ENCODE results near the gene TSPAN8.
"Not testable (repeated sequence)": the region's sequence is repeated elsewhere in the genome, so short reads cannot be mapped to it uniquely, and the experiment has no call there.

Gene TSPAN8

DNA sequence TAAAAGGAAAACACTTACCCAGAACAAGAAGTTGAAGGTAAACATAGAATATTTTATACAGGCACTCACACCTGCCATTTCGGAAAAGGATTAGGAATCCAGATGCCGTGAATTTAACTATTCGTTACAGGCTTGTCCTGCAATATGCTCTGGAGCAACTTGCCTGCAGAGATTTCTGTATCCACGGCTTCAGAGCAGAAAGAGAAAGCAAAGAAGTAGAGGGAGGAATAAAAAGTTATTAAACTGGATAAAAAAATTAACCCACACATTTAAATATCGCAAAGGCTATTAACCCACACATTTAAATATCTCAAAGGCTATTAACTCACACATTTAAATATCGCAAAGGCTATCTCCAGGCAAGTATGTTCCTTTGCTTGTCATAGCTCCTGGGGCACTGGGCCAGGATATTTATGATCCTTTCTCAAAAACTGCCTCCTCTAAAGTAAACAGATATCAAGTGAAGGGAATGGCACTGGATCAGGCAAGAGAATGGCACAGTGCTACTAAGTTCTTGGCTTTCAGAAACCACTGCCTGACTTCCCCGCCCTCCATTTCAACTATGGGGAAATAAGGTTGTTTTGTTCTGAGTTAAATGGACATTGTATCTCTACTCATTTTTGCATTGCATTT, at the start of gene TSPAN8:
Gene TSPAN8 (minus strand): TSS at position 399 of the 633 bp plus-strand sequence. CDS start 321 bp downstream, at position 78.
- in situ Hi-C loops (cut with HindIII; ENCODE audit: low sequenced_read_pairs): no loop called here

- in situ Hi-C loops (cut with HindIII; ENCODE audit: low sequenced_read_pairs): no loop called here
Observed at GRCh38 chr12:71201136-71201679, 43.4 kb upstream of the TSPAN8 start.

DNA sequence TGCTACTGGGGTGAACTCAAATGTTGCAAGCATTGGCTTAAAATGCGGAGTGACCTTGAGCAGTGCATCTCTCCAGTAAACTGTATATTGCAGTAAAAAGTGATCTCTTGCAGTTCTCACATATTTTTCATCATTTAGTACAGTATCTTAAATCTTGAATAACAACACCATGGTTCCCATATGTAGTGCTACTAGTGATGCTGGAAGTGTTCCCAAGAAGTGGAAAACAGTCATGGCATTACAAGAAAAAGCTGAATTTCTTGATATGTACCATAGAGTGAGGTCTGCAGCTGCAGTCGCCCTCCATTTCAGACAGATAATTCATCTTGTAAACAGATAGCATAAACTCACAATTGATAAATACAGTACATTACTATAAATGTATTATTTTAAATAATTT, 42.9 kb upstream of the TSPAN8 start:
- in situ Hi-C loops (cut with HindIII; ENCODE audit: low sequenced_read_pairs): no loop called here

DNA sequence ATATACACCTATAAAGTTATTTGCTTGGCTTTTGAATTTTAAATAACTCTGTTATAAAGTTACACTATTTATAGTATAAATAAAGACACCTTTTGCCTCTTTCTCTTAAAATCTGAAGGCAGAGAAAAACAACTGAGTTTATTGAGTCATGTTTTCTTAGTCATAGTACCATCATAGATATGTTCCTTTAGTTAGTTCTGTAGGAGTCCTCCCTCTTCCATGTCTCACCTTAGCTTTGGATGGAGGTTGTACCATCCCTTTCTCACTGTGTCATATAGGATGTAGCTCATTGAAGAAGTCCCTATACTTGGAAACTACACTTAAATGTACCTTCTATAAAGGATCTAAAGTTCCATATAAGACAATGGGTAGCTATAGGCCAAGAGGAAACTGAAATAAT, 39.7 kb upstream of the TSPAN8 start:
- in situ Hi-C loops (cut with HindIII; ENCODE audit: low sequenced_read_pairs): no loop called here

DNA sequence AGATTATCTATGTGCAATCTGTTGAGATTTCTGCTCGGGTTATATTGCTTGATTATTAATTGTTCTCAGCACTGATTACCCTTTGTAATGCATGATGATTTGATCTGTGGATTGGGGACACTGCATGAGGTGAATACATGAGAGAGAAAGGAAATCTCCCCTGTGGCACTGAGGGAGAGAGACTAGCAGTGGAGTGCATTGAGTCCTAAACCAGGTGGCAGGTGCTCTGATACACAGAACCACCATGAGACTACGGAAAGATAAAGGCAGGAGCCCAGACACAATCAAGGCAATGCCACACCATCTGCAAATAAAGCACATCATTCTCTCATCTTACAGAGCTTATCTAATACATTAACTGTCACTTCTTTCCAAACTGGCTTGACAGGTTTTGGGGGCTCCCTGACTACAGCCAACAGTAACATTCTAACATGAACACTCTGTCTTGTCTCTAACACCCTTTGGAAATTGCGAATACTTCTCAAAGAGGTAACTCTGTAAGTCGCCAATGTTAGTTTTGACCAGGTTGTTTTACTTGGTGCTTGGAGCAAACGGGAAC, 37.6 kb upstream of the TSPAN8 start:
- in situ Hi-C loops (cut with HindIII; ENCODE audit: low sequenced_read_pairs): no loop called here

DNA sequence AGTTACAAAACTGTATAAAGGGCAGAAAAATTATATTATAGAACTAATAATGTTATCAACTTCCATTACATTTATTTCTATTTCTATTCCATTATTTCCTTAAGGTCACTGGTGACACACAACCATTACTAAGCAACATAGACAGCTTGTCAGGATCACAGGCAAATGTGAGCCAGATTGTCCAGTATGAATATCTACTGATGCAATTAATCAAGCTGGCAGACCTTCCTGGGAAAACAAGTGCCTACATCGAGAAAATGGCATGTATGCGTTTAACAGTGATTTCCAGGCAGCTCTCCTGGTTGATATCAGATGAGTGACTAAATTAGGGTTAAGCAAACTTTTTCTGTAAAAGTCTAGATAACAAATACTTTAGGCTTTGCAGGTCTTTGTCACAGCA, 36.9 kb upstream of the TSPAN8 start:
- in situ Hi-C loops (cut with HindIII; ENCODE audit: low sequenced_read_pairs): no loop called here

DNA sequence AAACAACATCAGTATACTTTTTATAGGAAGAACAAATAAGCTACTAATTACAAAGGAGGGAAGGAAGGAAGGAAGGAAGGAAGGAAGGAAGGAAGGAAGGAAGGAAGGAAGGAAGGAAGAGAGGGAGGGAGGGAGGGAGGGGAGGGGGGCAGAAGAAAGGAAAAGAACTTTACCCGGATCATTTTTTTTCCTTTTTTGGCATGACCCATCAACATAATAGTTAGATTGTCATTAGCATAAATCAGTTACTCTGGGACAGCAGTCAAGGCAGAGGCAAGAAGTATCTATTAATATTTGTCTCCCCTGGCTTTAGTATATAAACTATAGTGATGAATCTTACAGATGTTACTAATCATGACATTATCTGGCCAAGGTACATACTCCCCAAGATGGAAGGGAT, 35.2 kb upstream of the TSPAN8 start:
- in situ Hi-C loops (cut with HindIII; ENCODE audit: low sequenced_read_pairs): no loop called here

DNA sequence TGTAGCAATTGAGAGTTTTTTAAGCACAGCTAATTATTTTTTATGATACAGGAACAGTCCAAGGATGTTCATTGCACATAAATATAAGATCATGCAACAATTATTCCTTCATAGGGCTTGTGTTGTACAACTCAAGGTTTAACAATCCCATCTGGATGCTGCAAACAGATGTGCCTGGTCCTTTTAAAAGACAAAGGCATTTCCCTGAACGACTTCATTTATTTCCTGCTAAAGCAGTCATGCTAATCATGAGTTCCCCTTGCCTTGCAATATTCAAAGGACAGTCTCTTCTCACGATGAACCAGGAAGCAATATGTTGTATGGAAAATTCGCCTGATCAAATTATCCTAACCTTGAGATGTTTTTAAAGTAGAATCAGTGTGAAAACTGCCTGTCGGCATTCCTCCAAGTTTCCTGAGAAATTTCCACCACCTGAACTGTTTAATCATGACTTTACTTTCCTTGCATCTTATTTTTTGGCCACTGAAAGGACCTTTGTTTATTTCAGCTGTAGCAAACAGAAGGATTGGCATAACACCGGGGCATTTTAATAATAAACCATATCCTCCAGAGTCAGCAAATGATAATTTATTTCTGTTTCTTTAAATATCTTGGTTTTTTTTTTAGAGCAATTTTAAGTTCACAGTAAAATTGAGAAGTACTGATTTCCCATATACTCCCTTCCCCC, 33.9 kb upstream of the TSPAN8 start:
- in situ Hi-C loops (cut with HindIII; ENCODE audit: low sequenced_read_pairs): no loop called here

GRCh38 chr12:71190822-71191221, 33.0 kb upstream of the TSPAN8 start:
- in situ Hi-C loops (cut with HindIII; ENCODE audit: low sequenced_read_pairs): no loop called here

- in situ Hi-C loops (cut with HindIII; ENCODE audit: low sequenced_read_pairs): no loop called here
Observed at GRCh38 chr12:71187379-71187778, 29.6 kb upstream of the TSPAN8 start.

GRCh38 chr12:71186571-71187288, 28.9 kb upstream of the TSPAN8 start:
- in situ Hi-C loops (cut with HindIII; ENCODE audit: low sequenced_read_pairs): no loop called here

DNA sequence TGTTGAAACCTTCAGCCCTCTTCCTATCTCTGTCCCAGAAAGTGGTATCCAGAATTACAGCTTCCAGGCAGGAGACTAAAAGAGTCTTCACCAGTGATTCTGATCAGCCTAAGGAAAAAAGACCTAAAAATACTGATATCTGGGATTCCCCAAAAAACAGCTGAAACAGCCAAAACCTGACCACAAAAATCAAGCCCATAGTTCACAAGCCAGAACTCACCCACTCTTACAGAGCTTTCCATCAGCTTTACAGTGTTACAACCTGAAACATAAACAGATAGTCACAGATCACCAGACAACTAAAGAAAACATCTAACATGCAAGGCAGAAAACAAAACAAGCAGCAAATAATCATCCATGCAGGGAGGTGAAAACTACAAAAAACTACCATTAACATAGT, 26.0 kb upstream of the TSPAN8 start:
- in situ Hi-C loops (cut with HindIII; ENCODE audit: low sequenced_read_pairs): no loop called here

DNA sequence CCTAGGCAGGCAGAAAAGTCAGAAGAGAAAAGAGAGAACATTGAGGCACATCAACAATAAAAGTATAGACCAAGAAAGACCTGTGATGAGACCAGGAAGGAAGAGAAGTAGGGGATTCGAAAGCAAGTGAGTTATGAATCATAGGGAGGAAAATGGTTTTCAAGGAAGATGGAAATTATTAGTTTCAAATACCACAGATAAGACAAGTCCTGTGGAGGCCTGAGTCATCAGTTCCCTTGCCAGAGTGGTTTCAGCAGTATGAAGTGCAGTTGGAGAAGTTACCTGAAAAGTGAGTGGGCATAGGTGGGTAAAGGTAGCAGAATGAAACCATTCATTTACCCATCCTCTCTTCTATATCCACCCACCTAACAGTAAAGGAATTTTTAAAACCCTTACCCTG, 25.2 kb upstream of the TSPAN8 start:
- in situ Hi-C loops (cut with HindIII; ENCODE audit: low sequenced_read_pairs): no loop called here

DNA sequence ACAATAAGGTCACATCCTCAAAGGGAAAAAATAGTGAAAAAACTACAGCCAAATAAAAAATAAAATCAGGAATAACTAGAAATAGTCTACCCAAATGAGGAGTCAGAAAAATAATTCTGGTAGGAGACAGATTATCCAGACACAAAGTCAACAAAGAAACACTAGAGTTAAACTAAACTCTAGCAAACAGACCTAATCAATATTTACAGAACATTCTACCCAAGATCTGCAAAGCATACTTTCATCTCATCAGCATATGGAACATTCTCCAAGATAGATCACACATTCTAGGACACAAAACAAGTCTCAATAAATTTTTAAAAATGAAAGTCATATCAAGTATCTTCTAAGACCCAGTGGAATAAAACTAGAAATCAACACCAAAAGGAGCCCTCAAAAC, 20.4 kb upstream of the TSPAN8 start:
- in situ Hi-C loops (cut with HindIII; ENCODE audit: low sequenced_read_pairs): no loop called here

DNA sequence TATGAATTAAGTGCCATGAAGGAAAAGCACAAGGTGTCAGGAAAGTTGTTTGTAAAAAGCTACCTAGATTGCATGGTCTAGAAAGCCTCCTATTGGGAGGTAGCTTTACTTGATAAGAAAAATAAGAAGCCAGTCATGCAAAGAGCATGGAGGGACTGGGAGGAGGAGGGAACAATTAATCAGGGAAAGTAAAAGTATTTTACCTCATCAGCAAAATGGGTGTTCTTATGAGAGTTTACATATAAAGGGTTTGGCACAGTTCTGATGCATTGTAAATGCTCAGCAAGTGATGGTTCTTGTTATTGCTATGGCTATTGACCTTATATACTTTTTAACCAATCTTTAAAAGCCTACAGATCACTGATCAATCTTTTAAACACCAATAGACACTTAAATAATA, 17.0 kb upstream of the TSPAN8 start:
- in situ Hi-C loops (cut with HindIII; ENCODE audit: low sequenced_read_pairs): no loop called here

- in situ Hi-C loops (cut with HindIII; ENCODE audit: low sequenced_read_pairs): no loop called here
Observed at GRCh38 chr12:71174146-71174545, 16.3 kb upstream of the TSPAN8 start.

GRCh38 chr12:71170456-71170855, 12.7 kb upstream of the TSPAN8 start:
- in situ Hi-C loops (cut with HindIII; ENCODE audit: low sequenced_read_pairs): no loop called here

DNA sequence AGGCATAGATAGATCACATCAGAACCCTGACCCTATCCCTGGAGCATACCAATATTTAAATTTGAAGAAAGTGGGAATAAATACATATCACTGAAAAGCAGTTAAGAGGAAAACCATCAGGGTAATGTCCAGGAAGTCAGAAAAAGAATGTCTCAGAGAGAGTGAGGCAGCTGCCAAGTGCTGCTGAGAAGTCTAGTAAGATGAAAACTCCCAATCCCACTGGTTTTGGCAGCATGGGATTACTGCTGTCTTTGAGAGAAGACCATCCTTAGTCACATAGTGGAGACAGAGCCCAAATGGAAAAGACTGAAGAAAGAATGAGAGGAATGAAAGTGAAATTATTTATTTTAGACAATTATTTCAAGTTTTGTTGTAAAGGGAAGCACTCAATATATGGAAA, 11.5 kb upstream of the TSPAN8 start:
- in situ Hi-C loops (cut with HindIII; ENCODE audit: low sequenced_read_pairs): no loop called here

DNA sequence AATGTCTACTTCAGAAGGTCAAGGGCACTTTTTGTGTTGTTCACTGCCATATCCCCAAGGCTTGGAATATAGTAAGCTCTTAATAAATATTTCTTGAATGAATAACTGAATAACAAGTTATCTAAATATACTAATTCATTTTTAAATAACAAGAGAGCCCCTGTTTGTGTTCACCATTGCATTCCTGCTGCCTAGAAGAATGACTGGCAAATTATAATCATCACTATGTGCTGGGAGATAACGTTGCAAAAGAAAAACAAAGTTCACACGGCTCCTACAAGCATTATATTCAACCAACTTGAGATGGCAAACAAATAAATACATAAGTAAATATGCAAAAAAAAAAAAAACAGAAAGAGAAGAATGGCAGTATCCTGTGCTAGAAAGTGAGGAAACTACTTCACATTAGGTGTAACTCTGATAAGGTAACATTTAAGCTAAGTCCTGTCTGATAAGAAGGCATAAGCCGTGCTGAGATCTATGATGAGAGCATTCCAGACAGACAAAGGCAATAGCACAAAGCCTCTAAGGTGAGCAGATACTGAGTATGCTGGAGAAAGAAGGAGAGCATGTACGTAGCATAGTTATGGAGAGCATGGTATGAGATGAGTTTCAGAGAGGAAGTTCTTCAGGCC, 9.2 kb upstream of the TSPAN8 start:
- in situ Hi-C loops (cut with HindIII; ENCODE audit: low sequenced_read_pairs): no loop called here

- in situ Hi-C loops (cut with HindIII; ENCODE audit: low sequenced_read_pairs): no loop called here
Observed at GRCh38 chr12:71166280-71166679, 8.5 kb upstream of the TSPAN8 start.

GRCh38 chr12:71165780-71166179, 8.0 kb upstream of the TSPAN8 start:
- in situ Hi-C loops (cut with HindIII; ENCODE audit: low sequenced_read_pairs): not testable (repeated sequence)
